GM12878 (cell line): ENCODE measurements around the gene CDH20. TPM values are rescaled to one million over a fixed set of nuclear protein-coding genes. Genes with fewer than 3 reads are reported as not detected.

Experiments
- ASH2L ChIP-seq: fragments of 300-600, 200-600 bp; sonication (generic); IDR thresholded peaks from 2 replicates; pipeline ENCODE4 v1.6.1; 2017; ENCODE audit warnings: low read depth, mild to moderate bottlenecking, borderline replicate concordance
- CEBPB ChIP-seq, 2 experiments: fragments of 150-350 bp in 1 of 2; IDR thresholded peaks; 2 replicates each; pipeline ENCODE4 v1.6.1; 2012 to 2014; ENCODE audit warnings: low read depth in 2 of 2, low read length in 2 of 2, borderline replicate concordance in 1 of 2, inconsistent platforms in 1 of 2
- FOXK2 ChIP-seq: fragments of 450-650 bp; IDR thresholded peaks from 2 replicates; pipeline ENCODE4 v1.6.1; 2017; ENCODE audit warnings: mild to moderate bottlenecking, moderate library complexity
- HDAC6 ChIP-seq: fragments of 200-600 bp; sonication (generic); IDR thresholded peaks from one replicate; pipeline ENCODE4 v1.8.0; 2017; ENCODE audit warnings: antibody characterized with exemption; ENCODE audit not compliant: unreplicated experiment
- SIX5 ChIP-seq: IDR thresholded peaks from 2 replicates; pipeline ENCODE4 v1.6.1; 2011; ENCODE audit warnings: mild to moderate bottlenecking, low read depth, low read length, moderate library complexity; ENCODE audit not compliant: severe bottlenecking
- SKIL ChIP-seq: fragments of 450-650 bp; IDR thresholded peaks from 2 replicates; pipeline ENCODE4 v1.6.1; 2017; ENCODE audit warnings: mild to moderate bottlenecking, low read depth, inconsistent platforms; ENCODE audit not compliant: poor library complexity, severe bottlenecking
- polyA plus RNA-seq, 11 experiments: library from polyadenylated mRNA; depleted of rRNA in 4 of 11; unstranded in 6 of 11; stranded (reverse) in 5 of 11; fragments of >200 nt; fragmentation: Nextera tagmentation in 4 of 11; fragmentation: Illumina TruSeq in 1 of 11; extraction: Ambion mirVana in 4 of 11; extraction: Trizol in 1 of 11; gene quantifications; 1 replicate in 1 of 11; 2 replicates in 10 of 11; pipeline versions ENCODE4 v1.2.1 to v1.2.3, GENCODE V29; 2011 to 2016; ENCODE audit warnings: inconsistent platforms in 2 of 11, missing spikeins in 2 of 11, low read depth in 1 of 11
- total RNA-seq, 4 experiments: library from RNA; depleted of rRNA in 3 of 4; stranded (reverse); fragments of >200 nt in 3 of 4; fragmentation: Illumina TruSeq in 1 of 4; extraction: Trizol in 1 of 4; gene quantifications; 2 replicates each; pipeline versions ENCODE4 v1.2.1 to v1.2.3, GENCODE V29; 2013 to 2021
- TF ChIP-seq, protein P1 (sequence below): fragments of 450-650 bp; formaldehyde crosslinking; IDR thresholded peaks from 2 replicates; pipeline ENCODE4 v1.4.0; 2020; ENCODE audit warnings: mild to moderate bottlenecking, moderate library complexity
- TF ChIP-seq, protein P2 (sequence below): fragments of 450-650 bp; IDR thresholded peaks from 2 replicates; pipeline ENCODE4 v1.6.1; 2016; ENCODE audit warnings: mild to moderate bottlenecking

The CDH20 gene
- total and polyA plus RNA-seq, 10 of the 15 experiments (the other 5 are each of a cell fraction or from before 2014, with no cell fraction given), result not detected

GRCh38 chr18:61419763-61420162 is 86.5 kb downstream of the CDH20 start (continued):
- TF ChIP-seq, protein P1, sequence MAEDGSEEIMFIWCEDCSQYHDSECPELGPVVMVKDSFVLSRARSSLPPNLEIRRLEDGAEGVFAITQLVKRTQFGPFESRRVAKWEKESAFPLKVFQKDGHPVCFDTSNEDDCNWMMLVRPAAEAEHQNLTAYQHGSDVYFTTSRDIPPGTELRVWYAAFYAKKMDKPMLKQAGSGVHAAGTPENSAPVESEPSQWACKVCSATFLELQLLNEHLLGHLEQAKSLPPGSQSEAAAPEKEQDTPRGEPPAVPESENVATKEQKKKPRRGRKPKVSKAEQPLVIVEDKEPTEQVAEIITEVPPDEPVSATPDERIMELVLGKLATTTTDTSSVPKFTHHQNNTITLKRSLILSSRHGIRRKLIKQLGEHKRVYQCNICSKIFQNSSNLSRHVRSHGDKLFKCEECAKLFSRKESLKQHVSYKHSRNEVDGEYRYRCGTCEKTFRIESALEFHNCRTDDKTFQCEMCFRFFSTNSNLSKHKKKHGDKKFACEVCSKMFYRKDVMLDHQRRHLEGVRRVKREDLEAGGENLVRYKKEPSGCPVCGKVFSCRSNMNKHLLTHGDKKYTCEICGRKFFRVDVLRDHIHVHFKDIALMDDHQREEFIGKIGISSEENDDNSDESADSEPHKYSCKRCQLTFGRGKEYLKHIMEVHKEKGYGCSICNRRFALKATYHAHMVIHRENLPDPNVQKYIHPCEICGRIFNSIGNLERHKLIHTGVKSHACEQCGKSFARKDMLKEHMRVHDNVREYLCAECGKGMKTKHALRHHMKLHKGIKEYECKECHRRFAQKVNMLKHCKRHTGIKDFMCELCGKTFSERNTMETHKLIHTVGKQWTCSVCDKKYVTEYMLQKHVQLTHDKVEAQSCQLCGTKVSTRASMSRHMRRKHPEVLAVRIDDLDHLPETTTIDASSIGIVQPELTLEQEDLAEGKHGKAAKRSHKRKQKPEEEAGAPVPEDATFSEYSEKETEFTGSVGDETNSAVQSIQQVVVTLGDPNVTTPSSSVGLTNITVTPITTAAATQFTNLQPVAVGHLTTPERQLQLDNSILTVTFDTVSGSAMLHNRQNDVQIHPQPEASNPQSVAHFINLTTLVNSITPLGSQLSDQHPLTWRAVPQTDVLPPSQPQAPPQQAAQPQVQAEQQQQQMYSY (CRISPR knock-in tag), result no peak
- TF ChIP-seq, protein P2, sequence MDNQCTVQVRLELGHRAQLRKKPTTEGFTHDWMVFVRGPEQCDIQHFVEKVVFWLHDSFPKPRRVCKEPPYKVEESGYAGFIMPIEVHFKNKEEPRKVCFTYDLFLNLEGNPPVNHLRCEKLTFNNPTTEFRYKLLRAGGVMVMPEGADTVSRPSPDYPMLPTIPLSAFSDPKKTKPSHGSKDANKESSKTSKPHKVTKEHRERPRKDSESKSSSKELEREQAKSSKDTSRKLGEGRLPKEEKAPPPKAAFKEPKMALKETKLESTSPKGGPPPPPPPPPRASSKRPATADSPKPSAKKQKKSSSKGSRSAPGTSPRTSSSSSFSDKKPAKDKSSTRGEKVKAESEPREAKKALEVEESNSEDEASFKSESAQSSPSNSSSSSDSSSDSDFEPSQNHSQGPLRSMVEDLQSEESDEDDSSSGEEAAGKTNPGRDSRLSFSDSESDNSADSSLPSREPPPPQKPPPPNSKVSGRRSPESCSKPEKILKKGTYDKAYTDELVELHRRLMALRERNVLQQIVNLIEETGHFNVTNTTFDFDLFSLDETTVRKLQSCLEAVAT, result no peak
- TF ChIP-seq SIX5 (no peak), SKIL (no peak), ASH2L (no peak), HDAC6 (no peak), FOXK2 (no peak), CEBPB (IDR thresholded peaks at IDR 0.05; ENCODE audit: borderline replicate concordance in 1 of 2, low read depth in 2 of 2, low read length in 2 of 2) (no peak)
